ENCODE measurements around the gene ENTPD2. TPM values are rescaled to one million over a fixed set of nuclear protein-coding genes. Genes with fewer than 3 reads are reported as not detected.

ENTPD2 gene
- total and polyA plus RNA-seq, 9 of the 15 experiments (the other 6 are each of a cell fraction or from before 2014, with no cell fraction given), result 0.04 to 0.60 (median 0.14) TPM; not detected in 4

GRCh38 chr9:137045294-137046087 lies 8.4 kb downstream of the ENTPD2 start (continued):
- no peak for TF ChIP-seq PCBP2 (IDR thresholded peaks at IDR 0.05; ENCODE audit: low read depth, low read length, poor library complexity, severe bottlenecking)
- TF ChIP-seq E4F1 (CRISPR knock-in tag; IDR thresholded peaks at IDR 0.05; ENCODE audit: borderline replicate concordance), result no peak
- peak; percentile 24; the same call in 1 of the 2 replicates for TF ChIP-seq ZFX (CRISPR knock-in tag; IDR thresholded peaks at IDR 0.05)
- no peak for TF ChIP-seq CTBP1 (IDR thresholded peaks at IDR 0.05; ENCODE audit: borderline replicate concordance)
- no peak for TF ChIP-seq PML (IDR thresholded peaks at IDR 0.05; ENCODE audit: low read length)
- TF ChIP-seq KAT7 (CRISPR knock-in tag; IDR thresholded peaks at IDR 0.05; ENCODE audit: borderline replicate concordance), result no peak
- no peak for TF ChIP-seq POU5F1 (IDR thresholded peaks at IDR 0.05; ENCODE audit: borderline replicate concordance, low read depth, low read length, partially characterized antibody)
- TF ChIP-seq ZNF395 (CRISPR knock-in tag; IDR thresholded peaks at IDR 0.05), result no peak
- TF ChIP-seq E2F6 (IDR thresholded peaks at IDR 0.05; ENCODE audit: borderline replicate concordance in 1 of 2, extremely low read depth in 1 of 2, insufficient read depth in 1 of 2, insufficient read length in 1 of 2, low read depth in 1 of 2, low read length in 1 of 2, poor library complexity in 1 of 2, severe bottlenecking in 1 of 2), result peak in 1 of 2 experiments; percentile 24

Measured in K562 (cell line).